H1 (cell line): ENCODE measurements around the gene ARFGEF3. TPM values are rescaled to one million over a fixed set of nuclear protein-coding genes. Genes with fewer than 3 reads are reported as not detected.

ENCODE experiments used
- CTCF ChIA-PET: fragments of 300-600 bp; sonication (Branson Sonifier 250); formaldehyde crosslinking; loops from one replicate; lab custom pipeline; 2021; ENCODE audit not compliant: partially characterized antibody; lab: Charles Lee
- POLR2A ChIA-PET: fragments of 300-600 bp; sonication (Branson Sonifier 250); formaldehyde crosslinking; loops from one replicate; lab custom pipeline; 2021; ENCODE audit warnings: inconsistent platforms; ENCODE audit not compliant: partially characterized antibody; lab: Charles Lee
- DNase-seq, 2 experiments: peaks; one replicate each; pipeline versions ENCODE4 v3.0.0 to v3.0.0-alpha.2; 2010 to 2022; ENCODE audit warnings: low spot score in 2 of 2, low read depth in 1 of 2, mixed read lengths in 1 of 2
- FAIRE-seq: peaks from 2 replicates; lab custom pipeline; 2011; peaks lifted over from hg19 to GRCh38; lab: Jason Lieb, UNC
- H2AFZ ChIP-seq: 2 replicates; pipeline ENCODE4 v1.8.1; 2012; ENCODE audit warnings: low read length, inconsistent platforms
- H2AK5ac ChIP-seq: 2 replicates; pipeline ENCODE4 v1.6.1; 2013; ENCODE audit warnings: low read depth, low read length
- H2BK120ac ChIP-seq: replicated peaks from 2 replicates; pipeline ENCODE3; 2013; ENCODE audit warnings: low read depth, low read length, inconsistent platforms
- H2BK12ac ChIP-seq: 2 replicates; pipeline ENCODE4 v1.6.1; 2013; ENCODE audit warnings: low read depth, low read length
- H2BK15ac ChIP-seq: 2 replicates; pipeline ENCODE4 v1.6.1; 2013; ENCODE audit warnings: low read length
- H2BK20ac ChIP-seq: 2 replicates; pipeline ENCODE4 v1.6.1; 2013; ENCODE audit warnings: low read length
- H2BK5ac ChIP-seq: 2 replicates; pipeline ENCODE4 v1.6.1; 2013; ENCODE audit warnings: low read depth, low read length
- H3K14ac ChIP-seq: 2 replicates; pipeline ENCODE4 v1.6.1; 2013; ENCODE audit warnings: inconsistent platforms; ENCODE audit not compliant: insufficient read length
- H3K18ac ChIP-seq: 2 replicates; pipeline ENCODE4 v1.6.1; 2013; ENCODE audit warnings: low read length; ENCODE audit errors: extremely low read depth
- H3K23ac ChIP-seq: 2 replicates; pipeline ENCODE4 v1.6.1; 2013; ENCODE audit warnings: inconsistent platforms; ENCODE audit not compliant: insufficient read length
- H3K23me2 ChIP-seq: 2 replicates; pipeline ENCODE4 v1.6.1; 2013; ENCODE audit warnings: low read depth, low read length
- H3K27ac ChIP-seq: 2 replicates; pipeline ENCODE4 v1.6.1; 2011; ENCODE audit warnings: low read depth, low read length, inconsistent platforms
- H3K27me3 ChIP-seq, 4 experiments: replicated peaks in 1 of 4; 1 replicate in 1 of 4; 2 replicates in 3 of 4; pipeline versions ENCODE4 v1.6.1 to v1.8.1; 2011 to 2013; ENCODE audit warnings: low read length in 3 of 4, mild to moderate bottlenecking in 3 of 4, inconsistent platforms in 2 of 4, mixed read lengths in 2 of 4, moderate library complexity in 1 of 4; ENCODE audit not compliant: control insufficient read depth in 3 of 4, insufficient read depth in 3 of 4; ENCODE audit errors: extremely low read depth in 1 of 4
- H3K36me3 ChIP-seq, 4 experiments: 2 replicates each; pipeline versions ENCODE4 v1.6.1 to v1.8.1; 2011 to 2013; ENCODE audit warnings: mild to moderate bottlenecking in 4 of 4, low read length in 3 of 4, moderate library complexity in 2 of 4, control low read depth in 1 of 4, inconsistent platforms in 1 of 4; ENCODE audit not compliant: insufficient read depth in 4 of 4, control insufficient read depth in 2 of 4
- H3K4ac ChIP-seq: replicated peaks from 2 replicates; pipeline ENCODE3; 2013; ENCODE audit warnings: low read length, low read depth, mixed read lengths, inconsistent platforms; ENCODE audit not compliant: insufficient read length
- H3K4me1 ChIP-seq, 4 experiments: replicated peaks in 1 of 4; 1 replicate in 1 of 4; 2 replicates in 3 of 4; pipeline versions ENCODE4 v1.6.1 to v1.8.1; 2011 to 2013; ENCODE audit warnings: low read length in 3 of 4, inconsistent platforms in 2 of 4, mixed read lengths in 1 of 4; ENCODE audit not compliant: insufficient read depth in 4 of 4, control insufficient read depth in 3 of 4
- H3K4me2 ChIP-seq, 2 experiments: 2 replicates each; pipeline versions ENCODE4 v1.6.1 to v1.8.1; 2011 to 2013; ENCODE audit warnings: low read depth in 2 of 2, low read length in 2 of 2, control low read depth in 1 of 2, inconsistent platforms in 1 of 2, mild to moderate bottlenecking in 1 of 2; ENCODE audit not compliant: insufficient read depth in 1 of 2
- H3K4me3 ChIP-seq, 4 experiments: fragments of 200-600, 300-600 bp in 1 of 4; sonication (generic), shearing (Covaris generic), sonication (Bioruptor Twin) in 1 of 4; 2 replicates each; pipeline versions ENCODE4 v1.5.1 to v1.8.1; 2011 to 2016; ENCODE audit warnings: low read length in 4 of 4, low read depth in 3 of 4, control low read depth in 2 of 4, inconsistent platforms in 2 of 4, mild to moderate bottlenecking in 2 of 4, mixed read lengths in 1 of 4, moderate library complexity in 1 of 4; ENCODE audit not compliant: insufficient read depth in 2 of 4; ENCODE audit errors: extremely low read depth in 1 of 4
- H3K56ac ChIP-seq: replicated peaks from 2 replicates; pipeline ENCODE3; 2013; ENCODE audit warnings: low read depth, mild to moderate bottlenecking, mixed read lengths, low read length, inconsistent platforms; ENCODE audit not compliant: insufficient read length
- H3K79me1 ChIP-seq: 2 replicates; pipeline ENCODE4 v1.6.1; 2013; ENCODE audit warnings: low read depth, low read length, control low read depth
- H3K79me2 ChIP-seq, 2 experiments: 2 replicates each; pipeline versions ENCODE4 v1.6.1 to v1.8.1; 2012 to 2013; ENCODE audit warnings: low read length in 2 of 2, mild to moderate bottlenecking in 2 of 2, inconsistent platforms in 1 of 2; ENCODE audit not compliant: insufficient read depth in 2 of 2, control insufficient read depth in 1 of 2
- H3K9ac ChIP-seq, 4 experiments: replicated peaks in 1 of 4; 1 replicate in 1 of 4; 2 replicates in 3 of 4; pipeline versions ENCODE4 v1.6.1 to v1.8.1; 2011 to 2013; ENCODE audit warnings: low read depth in 3 of 4, low read length in 3 of 4, control low read depth in 2 of 4, mild to moderate bottlenecking in 2 of 4, moderate library complexity in 2 of 4, inconsistent platforms in 1 of 4; ENCODE audit errors: extremely low read depth in 1 of 4
- H3K9me3 ChIP-seq, 2 experiments: 2 replicates each; pipeline versions ENCODE4 v1.6.1 to v1.8.1; 2012 to 2013; ENCODE audit warnings: mild to moderate bottlenecking in 2 of 2, moderate library complexity in 2 of 2, control low read depth in 1 of 2, inconsistent platforms in 1 of 2, low read depth in 1 of 2, low read length in 1 of 2, mixed read lengths in 1 of 2; ENCODE audit not compliant: insufficient read depth in 2 of 2
- H4K20me1 ChIP-seq, 2 experiments: replicated peaks in 1 of 2; 2 replicates each; pipeline versions ENCODE3 to v1.8.1; 2011 to 2013; ENCODE audit warnings: inconsistent platforms in 2 of 2, low read length in 2 of 2, mild to moderate bottlenecking in 1 of 2; ENCODE audit not compliant: insufficient read depth in 2 of 2, control insufficient read depth in 1 of 2
- H4K5ac ChIP-seq: 2 replicates; pipeline ENCODE4 v1.6.1; 2013; ENCODE audit warnings: low read length, low read depth, mixed read lengths, inconsistent platforms; ENCODE audit not compliant: insufficient read length
- H4K8ac ChIP-seq: 2 replicates; pipeline ENCODE4 v1.8.0; 2013; ENCODE audit warnings: mild to moderate bottlenecking, moderate library complexity, low read length, inconsistent platforms; ENCODE audit not compliant: insufficient read depth; ENCODE audit errors: extremely low read depth
- H4K91ac ChIP-seq: replicated peaks from 2 replicates; pipeline ENCODE3; 2013; ENCODE audit warnings: low read length, mixed read lengths, inconsistent platforms; ENCODE audit not compliant: insufficient read length
- EGR1 ChIP-seq: IDR thresholded peaks from 2 replicates; pipeline ENCODE4 v1.6.1; 2011; ENCODE audit warnings: low read depth, low read length, borderline replicate concordance
- KDM1A ChIP-seq: fragments of 200-600, 300-600 bp; sonication (generic); IDR thresholded peaks from 2 replicates; pipeline ENCODE4 v1.7.1; 2016; ENCODE audit warnings: mild to moderate bottlenecking, low read length, borderline replicate concordance
- RNF2 ChIP-seq: fragments of 200-900, 300-1000 bp; sonication (generic); IDR thresholded peaks from 2 replicates; pipeline ENCODE4 v1.7.1; 2016; ENCODE audit warnings: borderline replicate concordance, low read depth, mild to moderate bottlenecking, antibody characterized with exemption, low read length; ENCODE audit not compliant: poor library complexity, severe bottlenecking; ENCODE audit errors: missing control alignments
- YY1 ChIP-seq: IDR thresholded peaks from 2 replicates; pipeline ENCODE4 v1.6.1; 2011; ENCODE audit warnings: low read depth, mild to moderate bottlenecking, low read length
- WGBS, 2 experiments: shearing (Covaris generic) in 1 of 2; methylation state at CpG; one replicate each; pipeline versions ENCODE4 v1.1.6 to v1.1.7; 2013 to 2015; ENCODE audit warnings: low lambda C conversion rate in 2 of 2, mixed read lengths in 2 of 2, inconsistent platforms in 1 of 2, low coverage in 1 of 2, missing lambda C conversion rate in 1 of 2; ENCODE audit not compliant: insufficient replicate concordance in 2 of 2, insufficient coverage in 1 of 2, insufficient read length in 1 of 2; ENCODE audit errors: extremely low coverage in 1 of 2, missing lambda C conversion rate in 1 of 2; 5-methylcytosine and 5-hydroxymethylcytosine counted together
- polyA plus RNA-seq, 7 experiments: library from polyadenylated mRNA; depleted of rRNA in 3 of 7; stranded (reverse) in 5 of 7; unstranded in 2 of 7; fragments of >200 nt in 5 of 7; fragments of 200-250 nt in 2 of 7; gene quantifications; 1 replicate in 5 of 7; 2 replicates in 1 of 7; 4 replicates in 1 of 7; pipeline versions ENCODE4 v1.2.1 to v1.2.3, GENCODE V29; 2011 to 2013; ENCODE audit warnings: missing spikeins in 2 of 7, mixed read lengths in 2 of 7
- total RNA-seq: library from RNA; stranded (reverse); fragmentation: NEBNext Ultra II Directional; extraction: Animal tissue kit (Norgen Biotek cat#: 25700); gene quantifications from 2 replicates; pipeline ENCODE4 v1.2.1, GENCODE V29; 2021
- TF ChIP-seq, protein P1 (sequence below), 3 experiments: IDR thresholded peaks; 1 replicate in 2 of 3; 2 replicates in 1 of 3; pipeline versions ENCODE4 v1.5.1 to v1.6.1; 2011; ENCODE audit warnings: low read length in 3 of 3, mild to moderate bottlenecking in 3 of 3, inconsistent platforms in 2 of 3, low read depth in 1 of 3, moderate library complexity in 1 of 3; ENCODE audit not compliant: insufficient read depth in 1 of 3; ENCODE audit errors: control extremely low read depth in 1 of 3

ARFGEF3 gene
- total and polyA plus RNA-seq, 2 of the 8 experiments (the other 6 are each of a cell fraction or from before 2014, with no cell fraction given) = 5.8 to 23.2 TPM

GRCh38 chr6:138386897-138387296, 225.2 kb downstream of the ARFGEF3 start:
- H4K5ac ChIP-seq = no peak overlapping the region
- H3K36me3 ChIP-seq = no peaks in the 10 kb centered on the region
- FAIRE-seq (no peak), DNase-seq (no peak)
- no peaks in the 10 kb centered on the region for H3K79me1 ChIP-seq
- no peak overlapping the region for H2BK120ac ChIP-seq
- no peak overlapping the region for H4K91ac ChIP-seq
- H3K4me3 ChIP-seq = no peak overlapping the region
- POLR2A ChIA-PET = no interaction called here
- no peak overlapping the region for H2BK20ac ChIP-seq
- H3K9me3 ChIP-seq = no peaks in the 10 kb centered on the region
- no peak overlapping the region for H3K18ac ChIP-seq
- H3K23me2 ChIP-seq = no peaks in the 10 kb centered on the region
- H2AK5ac ChIP-seq = no peak overlapping the region
- H2BK12ac ChIP-seq = no peak overlapping the region
- WGBS, 2 experiments = 97% methylated on average over 3 of the region's 3 CpGs; no CpG with 5 or more reads in 1 of the 2 experiments
- no peaks in the 10 kb centered on the region for H3K27me3 ChIP-seq
- H3K56ac ChIP-seq = no peak overlapping the region
- no peak overlapping the region for H3K23ac ChIP-seq
- no peak overlapping the region for H3K9ac ChIP-seq
- no peaks in the 10 kb centered on the region for H3K79me2 ChIP-seq
- H4K8ac ChIP-seq = no peak overlapping the region
- H2AFZ ChIP-seq = no peak overlapping the region
- H3K27ac ChIP-seq = no peak overlapping the region
- H3K14ac ChIP-seq = no peak overlapping the region
- H3K4ac ChIP-seq = no peak overlapping the region
- H3K4me2 ChIP-seq = no peak overlapping the region
- peaks cover 0 to 7% (median 1%) of the 10 kb centered on the region in 4 experiments; a peak in 4 of 7 replicates for H3K4me1 ChIP-seq
- H2BK15ac ChIP-seq = no peak overlapping the region
- H4K20me1 ChIP-seq = no peaks in the 10 kb centered on the region
- CTCF ChIA-PET = interaction anchor here (0.6 to 1.6 kb wide), 3 partner anchors 11 to 488 kb away, joined by 3 to 5 read pairs (median 3); no protein-coding TSS in a partner anchor
- no peak overlapping the region for H2BK5ac ChIP-seq
- no peak for TF ChIP-seq EGR1
- no peak for TF ChIP-seq YY1
- TF ChIP-seq RNF2 = no peak
- TF ChIP-seq, protein P1, sequence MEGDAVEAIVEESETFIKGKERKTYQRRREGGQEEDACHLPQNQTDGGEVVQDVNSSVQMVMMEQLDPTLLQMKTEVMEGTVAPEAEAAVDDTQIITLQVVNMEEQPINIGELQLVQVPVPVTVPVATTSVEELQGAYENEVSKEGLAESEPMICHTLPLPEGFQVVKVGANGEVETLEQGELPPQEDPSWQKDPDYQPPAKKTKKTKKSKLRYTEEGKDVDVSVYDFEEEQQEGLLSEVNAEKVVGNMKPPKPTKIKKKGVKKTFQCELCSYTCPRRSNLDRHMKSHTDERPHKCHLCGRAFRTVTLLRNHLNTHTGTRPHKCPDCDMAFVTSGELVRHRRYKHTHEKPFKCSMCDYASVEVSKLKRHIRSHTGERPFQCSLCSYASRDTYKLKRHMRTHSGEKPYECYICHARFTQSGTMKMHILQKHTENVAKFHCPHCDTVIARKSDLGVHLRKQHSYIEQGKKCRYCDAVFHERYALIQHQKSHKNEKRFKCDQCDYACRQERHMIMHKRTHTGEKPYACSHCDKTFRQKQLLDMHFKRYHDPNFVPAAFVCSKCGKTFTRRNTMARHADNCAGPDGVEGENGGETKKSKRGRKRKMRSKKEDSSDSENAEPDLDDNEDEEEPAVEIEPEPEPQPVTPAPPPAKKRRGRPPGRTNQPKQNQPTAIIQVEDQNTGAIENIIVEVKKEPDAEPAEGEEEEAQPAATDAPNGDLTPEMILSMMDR (IDR thresholded peaks at IDR 0.05; ENCODE audit: control extremely low read depth in 1 of 3, insufficient read depth in 1 of 3, low read depth in 1 of 3, low read length in 3 of 3) = no peak
- TF ChIP-seq KDM1A = no peak
